ENCODE data around the gene VAV2.

Gene VAV2

GRCh38 chr9:133915534-133916158 is 76.5 kb downstream of the VAV2 start:
- no peak for TF ChIP-seq CTCF (IDR thresholded peaks at IDR 0.05; ENCODE audit: low read depth, low read length, missing control alignments)

GRCh38 chr9:133914442-133915342 is 77.4 kb downstream of the VAV2 start:
- no peak for DNase-seq (ENCODE audit: extremely low read depth, low read depth)
- no peak overlapping the region for H3K4me3 ChIP-seq (replicated peaks; ENCODE audit: low read depth, low read length)
- no peak for TF ChIP-seq CTCF (IDR thresholded peaks at IDR 0.05; ENCODE audit: low read depth, low read length, missing control alignments)

More at GRCh38 chr9:133915534-133916158, 76.5 kb downstream of the VAV2 start:
- DNase-seq (ENCODE audit: extremely low read depth, low read depth): no peak
- H3K4me3 ChIP-seq (replicated peaks; ENCODE audit: low read depth, low read length): no peak overlapping the region

GRCh38 chr9:133913571-133914369 is 78.4 kb downstream of the VAV2 start:
- no peak overlapping the region for H3K4me3 ChIP-seq (replicated peaks; ENCODE audit: low read depth, low read length)
- no peak for DNase-seq (ENCODE audit: extremely low read depth, low read depth)
- no peak for TF ChIP-seq CTCF (IDR thresholded peaks at IDR 0.05; ENCODE audit: low read depth, low read length, missing control alignments)

- no peak overlapping the region for H3K4me3 ChIP-seq (replicated peaks; ENCODE audit: low read depth, low read length)
Measured at GRCh38 chr9:133910855-133911514, 81.1 kb downstream of the VAV2 start.

GRCh38 chr9:133906932-133907910 is 84.9 kb downstream of the VAV2 start:
- DNase-seq (ENCODE audit: extremely low read depth, low read depth): no peak
- no peak overlapping the region for H3K4me3 ChIP-seq (replicated peaks; ENCODE audit: low read depth, low read length)
- no peak for TF ChIP-seq CTCF (IDR thresholded peaks at IDR 0.05; ENCODE audit: low read depth, low read length, missing control alignments)

More at GRCh38 chr9:133910855-133911514, 81.1 kb downstream of the VAV2 start:
- no peak for DNase-seq (ENCODE audit: extremely low read depth, low read depth)
- no peak for TF ChIP-seq CTCF (IDR thresholded peaks at IDR 0.05; ENCODE audit: low read depth, low read length, missing control alignments)
